ENCODE results near the gene ABHD15. TPM values are rescaled to one million over a fixed set of nuclear protein-coding genes. Genes with fewer than 3 reads are reported as not detected.

The ABHD15 gene
- total RNA-seq, 1 donor from 2014 or later, result 5.3 TPM

GRCh38 chr17:29578626-29579485, 12.0 kb upstream of the ABHD15 start:
- Mint-ChIP-seq H3K4me3 (ENCODE audit: low read depth) (no peak overlapping the region), H3K9me3 (ENCODE audit: low read depth) (no peaks in the 10 kb centered on the region), H3K36me3 (ENCODE audit: insufficient read depth) (peaks cover 18% of the 10 kb centered on the region), H3K4me1 (ENCODE audit: low read depth) (peaks cover 9% of the 10 kb centered on the region), H3K27ac (no peak overlapping the region), H3K27me3 (no peaks in the 10 kb centered on the region)
- no peak for TF ChIP-seq CTCF (IDR thresholded peaks at IDR 0.05; ENCODE audit: unreplicated experiment)
- DNase-seq (ENCODE audit: low spot score, unreplicated experiment), result no peak

GRCh38 chr17:29577385-29578211, 10.8 kb upstream of the ABHD15 start:
- DNase-seq (ENCODE audit: low spot score, unreplicated experiment), result no peak
- no peak overlapping the region for H3K27ac Mint-ChIP-seq
- H3K36me3 Mint-ChIP-seq (ENCODE audit: insufficient read depth), result peaks cover 18% of the 10 kb centered on the region

GRCh38 chr17:29577001-29577370, 10.1 kb upstream of the ABHD15 start:
- no peaks in the 10 kb centered on the region for H3K9me3 Mint-ChIP-seq (ENCODE audit: low read depth)
- DNase-seq (ENCODE audit: low spot score, unreplicated experiment), result no peak
- H3K36me3 Mint-ChIP-seq (ENCODE audit: insufficient read depth), result peaks cover 15% of the 10 kb centered on the region
- H3K4me1 Mint-ChIP-seq (ENCODE audit: low read depth), result peaks cover 9% of the 10 kb centered on the region
- no peak for TF ChIP-seq CTCF (IDR thresholded peaks at IDR 0.05; ENCODE audit: unreplicated experiment)
- H3K27me3 Mint-ChIP-seq, result no peaks in the 10 kb centered on the region
- H3K27ac Mint-ChIP-seq, result no peak overlapping the region
- H3K4me3 Mint-ChIP-seq (ENCODE audit: low read depth), result no peak overlapping the region

More at GRCh38 chr17:29577385-29578211, 10.8 kb upstream of the ABHD15 start:
- Mint-ChIP-seq H3K4me3 (ENCODE audit: low read depth) (no peak overlapping the region), H3K27me3 (no peaks in the 10 kb centered on the region), H3K9me3 (ENCODE audit: low read depth) (no peaks in the 10 kb centered on the region), H3K4me1 (ENCODE audit: low read depth) (peaks cover 9% of the 10 kb centered on the region)
- no peak for TF ChIP-seq CTCF (IDR thresholded peaks at IDR 0.05; ENCODE audit: unreplicated experiment)

- DNase-seq (ENCODE audit: low spot score, unreplicated experiment), result no peak
- peaks cover 15% of the 10 kb centered on the region for H3K36me3 Mint-ChIP-seq (ENCODE audit: insufficient read depth)
Measured at GRCh38 chr17:29576214-29577000, 9.6 kb upstream of the ABHD15 start.

More at GRCh38 chr17:29576214-29577000, 9.6 kb upstream of the ABHD15 start:
- Mint-ChIP-seq H3K9me3 (ENCODE audit: low read depth) (no peaks in the 10 kb centered on the region), H3K27me3 (no peaks in the 10 kb centered on the region), H3K4me1 (ENCODE audit: low read depth) (peaks cover 9% of the 10 kb centered on the region), H3K27ac (no peak overlapping the region), H3K4me3 (ENCODE audit: low read depth) (no peak overlapping the region)
- TF ChIP-seq CTCF (IDR thresholded peaks at IDR 0.05; ENCODE audit: unreplicated experiment), result no peak
